ENCODE measurements around the gene TSHZ2. TPM values are rescaled to one million over a fixed set of nuclear protein-coding genes. Genes with fewer than 3 reads are reported as not detected.

Gene TSHZ2
- total and polyA plus RNA-seq, 9 of the 15 experiments (the other 6 are each of a cell fraction or from before 2014, with no cell fraction given): 0.03 to 0.20 (median 0.05) TPM; not detected in 4

DNA sequence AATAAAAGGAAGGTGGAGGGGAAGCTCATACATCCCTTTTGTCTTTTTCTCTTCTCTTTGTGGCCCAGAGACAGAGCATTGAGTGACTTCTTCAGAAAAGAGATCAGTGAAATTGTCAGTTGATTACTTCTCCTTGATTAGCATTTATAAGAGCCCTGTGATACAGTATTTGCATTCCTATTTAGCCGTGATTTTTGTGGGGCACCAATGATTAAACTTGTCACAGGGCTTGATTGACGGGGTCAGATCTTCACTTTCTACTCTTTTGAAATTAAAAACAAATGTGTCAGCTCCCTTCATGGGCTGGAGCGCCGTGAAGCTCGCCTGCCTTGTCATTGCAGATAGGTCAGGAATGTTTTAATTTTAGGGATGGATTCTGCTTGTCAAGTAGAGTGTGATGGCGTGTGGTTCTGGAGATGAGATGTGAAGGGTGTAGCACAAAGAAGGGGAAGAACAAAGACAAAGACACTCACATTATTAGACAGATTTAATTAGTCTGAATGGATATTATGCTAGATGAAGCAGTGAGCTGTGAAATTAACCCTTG lies 454.7 kb downstream of the TSHZ2 start:
- Histone ChIP-seq H3K4me3 (no peak overlapping the region), H3K79me2 (ENCODE audit: control insufficient read depth, insufficient read depth, low read length) (no peaks in the 10 kb centered on the region), H3K27ac (ENCODE audit: extremely low read depth, low read depth, low read length) (no peak overlapping the region), H3K4me2 (ENCODE audit: insufficient read depth, low read length) (no peak overlapping the region), H3K9me1 (ENCODE audit: control insufficient read depth, insufficient read depth, low read length) (no peaks in the 10 kb centered on the region), H3K9me3 (replicated peaks; ENCODE audit: control insufficient read depth, insufficient read depth, low read depth, low read length) (no peaks in the 10 kb centered on the region), H4K20me1 (replicated peaks; ENCODE audit: control insufficient read depth, insufficient read depth, low read length) (no peaks in the 10 kb centered on the region), H3K4me1 (replicated peaks in 1 of 2; ENCODE audit: control insufficient read depth in 2 of 2, insufficient read depth in 2 of 2, low read length in 2 of 2) (peaks cover 0 to 4% of the 10 kb centered on the region in 2 experiments; a peak in 1 of 5 replicates), H3K27me3 (ENCODE audit: control insufficient read depth in 2 of 2, insufficient read depth in 2 of 2, low read length in 2 of 2) (peaks cover 2 to 11% of the 10 kb centered on the region in 2 experiments; a peak in 2 of 5 replicates), H3K9ac (ENCODE audit: insufficient read depth in 1 of 2, low read depth in 2 of 2, low read length in 2 of 2) (no peak overlapping the region), H2AFZ (ENCODE audit: low read depth, low read length) (no peak overlapping the region), H3K36me3 (ENCODE audit: control insufficient read depth, insufficient read depth, low read length) (no peaks in the 10 kb centered on the region)
- BruUV-seq (replicated peaks): no TSS peak
- POLR2A ChIA-PET: no interaction called here
- TF ChIP-seq, protein P1, sequence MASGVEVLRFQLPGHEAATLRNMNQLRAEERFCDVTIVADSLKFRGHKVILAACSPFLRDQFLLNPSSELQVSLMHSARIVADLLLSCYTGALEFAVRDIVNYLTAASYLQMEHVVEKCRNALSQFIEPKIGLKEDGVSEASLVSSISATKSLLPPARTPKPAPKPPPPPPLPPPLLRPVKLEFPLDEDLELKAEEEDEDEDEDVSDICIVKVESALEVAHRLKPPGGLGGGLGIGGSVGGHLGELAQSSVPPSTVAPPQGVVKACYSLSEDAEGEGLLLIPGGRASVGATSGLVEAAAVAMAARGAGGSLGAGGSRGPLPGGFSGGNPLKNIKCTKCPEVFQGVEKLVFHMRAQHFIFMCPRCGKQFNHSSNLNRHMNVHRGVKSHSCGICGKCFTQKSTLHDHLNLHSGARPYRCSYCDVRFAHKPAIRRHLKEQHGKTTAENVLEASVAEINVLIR (CRISPR knock-in tag; IDR thresholded peaks at IDR 0.05): no peak
- no peak for TF ChIP-seq ZNF134 (CRISPR knock-in tag; conservative IDR thresholded peaks at IDR 0.05)
- TF ChIP-seq, protein P2, sequence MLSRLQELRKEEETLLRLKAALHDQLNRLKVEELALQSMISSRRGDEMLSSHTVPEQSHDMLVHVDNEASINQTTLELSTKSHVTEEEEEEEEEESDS (CRISPR knock-in tag; IDR thresholded peaks at IDR 0.05): no peak
- no peak for TF ChIP-seq EZH2 (IDR thresholded peaks at IDR 0.05; ENCODE audit: borderline replicate concordance, low read depth, low read length)
- TF ChIP-seq POLR2A (conservative IDR thresholded peaks at IDR 0.05): no peak
- TF ChIP-seq TEAD4 (IDR thresholded peaks at IDR 0.05; ENCODE audit: low read length): no peak
- no peak for TF ChIP-seq TEAD4 (CRISPR knock-in tag; IDR thresholded peaks at IDR 0.05; ENCODE audit: borderline replicate concordance)
- TF ChIP-seq, protein P3, sequence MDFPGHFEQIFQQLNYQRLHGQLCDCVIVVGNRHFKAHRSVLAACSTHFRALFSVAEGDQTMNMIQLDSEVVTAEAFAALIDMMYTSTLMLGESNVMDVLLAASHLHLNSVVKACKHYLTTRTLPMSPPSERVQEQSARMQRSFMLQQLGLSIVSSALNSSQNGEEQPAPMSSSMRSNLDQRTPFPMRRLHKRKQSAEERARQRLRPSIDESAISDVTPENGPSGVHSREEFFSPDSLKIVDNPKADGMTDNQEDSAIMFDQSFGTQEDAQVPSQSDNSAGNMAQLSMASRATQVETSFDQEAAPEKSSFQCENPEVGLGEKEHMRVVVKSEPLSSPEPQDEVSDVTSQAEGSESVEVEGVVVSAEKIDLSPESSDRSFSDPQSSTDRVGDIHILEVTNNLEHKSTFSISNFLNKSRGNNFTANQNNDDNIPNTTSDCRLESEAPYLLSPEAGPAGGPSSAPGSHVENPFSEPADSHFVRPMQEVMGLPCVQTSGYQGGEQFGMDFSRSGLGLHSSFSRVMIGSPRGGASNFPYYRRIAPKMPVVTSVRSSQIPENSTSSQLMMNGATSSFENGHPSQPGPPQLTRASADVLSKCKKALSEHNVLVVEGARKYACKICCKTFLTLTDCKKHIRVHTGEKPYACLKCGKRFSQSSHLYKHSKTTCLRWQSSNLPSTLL (IDR thresholded peaks at IDR 0.05): no peak
- CTCF ChIA-PET (ENCODE audit: low intra/inter-chr PET ratio): no interaction called here
- DNase-seq (ENCODE audit: extremely low read depth in 1 of 4, low spot score in 3 of 4) (no peak), FAIRE-seq (no peak), ATAC-seq (no peak)
- intact Hi-C loops (cut with micrococcal nuclease) (loop anchor here (10.0 kb wide), 1 partner anchor 638 kb away; no protein-coding TSS in a partner anchor), in situ Hi-C loops (cut with MboI) (no loop called here)
- 4% methylated on average over 6 of the region's 6 CpGs for WGBS (ENCODE audit: insufficient coverage, low coverage, missing lambda C conversion rate)
